Activated CD8-positive, alpha-beta T cell treated with anti-CD3 and anti-CD28 coated beads for 36 hours (primary cell): ENCODE data around the gene ATP2C2. TPM values are rescaled to one million over a fixed set of nuclear protein-coding genes. Genes with fewer than 3 reads are reported as not detected.

Source experiments
- ATAC-seq: fragments of 200-7000 bp; cut with Tn5 transposase; one replicate; pipeline ENCODE4 v1.10.0; 2021; ENCODE audit warnings: mild to moderate bottlenecking, moderate library complexity
- CTCF ChIA-PET: fragments of 350-600 bp; sonication (Branson Sonifier 250); formaldehyde crosslinking; loops from one replicate; lab custom pipeline; 2021; ENCODE audit warnings: antibody characterized with exemption; lab: Charles Lee
- POLR2A ChIA-PET: fragments of 350-600 bp; sonication (Branson Sonifier 250); formaldehyde crosslinking; loops from one replicate; lab custom pipeline; 2021; ENCODE audit warnings: antibody characterized with exemption; lab: Charles Lee
- DNase-seq: peaks from one replicate; pipeline ENCODE4 v3.0.0-alpha.2; 2020
- H3K27ac Mint-ChIP-seq: one replicate; pipeline ENCODE4 v1.8.0; 2021; ENCODE audit warnings: mild to moderate bottlenecking, mixed read lengths
- H3K27me3 Mint-ChIP-seq: one replicate; pipeline ENCODE4 v1.8.0; 2021; ENCODE audit warnings: mixed read lengths
- H3K36me3 Mint-ChIP-seq: one replicate; pipeline ENCODE4 v1.8.0; 2021; ENCODE audit warnings: low read depth, mixed read lengths
- H3K4me1 Mint-ChIP-seq: one replicate; pipeline ENCODE4 v1.8.0; 2021; ENCODE audit warnings: low read depth, mixed read lengths
- H3K4me3 Mint-ChIP-seq: one replicate; pipeline ENCODE4 v1.8.0; 2021; ENCODE audit warnings: mild to moderate bottlenecking, moderate library complexity, mixed read lengths
- H3K9me3 Mint-ChIP-seq: one replicate; pipeline ENCODE4 v1.8.0; 2021; ENCODE audit warnings: mixed read lengths
- CTCF ChIP-seq: fragments of 200-600 bp; IDR thresholded peaks from one replicate; pipeline ENCODE4 v1.8.0; 2022; ENCODE audit warnings: antibody characterized with exemption, mild to moderate bottlenecking
- intact Hi-C: fragments of 100-400 bp; cut with micrococcal nuclease; formaldehyde crosslinking; loops from one replicate; pipeline ENCODE4 v1.10.0; 2022
- total RNA-seq, 2 experiments: library from RNA; stranded (reverse); gene quantifications; one replicate each; pipeline ENCODE4 v1.2.3, GENCODE V29; 2021

ATP2C2 gene
- total RNA-seq, 2 experiments from 2014 or later, result not detected

- ATAC-seq (no peak), DNase-seq (no peak)
- H3K27me3 Mint-ChIP-seq, result peaks cover 6% of the 10 kb centered on the region
- intact Hi-C loops, result no loop called here
- H3K27ac Mint-ChIP-seq, result peak overlapping the region; percentile 84
- H3K36me3 Mint-ChIP-seq, result no peaks in the 10 kb centered on the region
- ChIA-PET POLR2A (no interaction called here), CTCF (no interaction called here)
- H3K4me3 Mint-ChIP-seq, result no peak overlapping the region
- no peaks in the 10 kb centered on the region for H3K9me3 Mint-ChIP-seq
- TF ChIP-seq CTCF, result no peak
- peaks cover 31% of the 10 kb centered on the region for H3K4me1 Mint-ChIP-seq
These were observed 9.0 kb upstream of the ATP2C2 start for GRCh38 chr16:84359326-84359725.

DNA sequence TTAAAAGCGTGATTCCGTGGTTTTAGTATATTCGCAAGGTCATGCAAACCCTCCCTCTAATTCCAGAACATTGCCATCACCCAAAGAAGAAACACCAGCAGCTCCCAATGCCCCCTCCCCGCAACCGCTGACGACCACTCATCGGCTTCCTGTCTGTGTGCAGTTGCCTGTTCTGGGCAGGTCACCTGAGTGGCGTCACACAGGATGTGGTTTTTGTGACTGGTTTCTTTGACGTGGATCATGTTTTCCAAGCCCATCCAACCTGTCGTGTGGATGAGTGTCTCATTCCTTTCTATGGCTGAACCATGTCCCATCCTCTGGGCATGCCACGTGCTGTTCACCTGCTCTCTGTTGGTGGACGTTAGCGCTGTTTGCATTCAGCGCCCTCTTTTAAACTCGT is 8.2 kb upstream of the ATP2C2 start:
- ChIA-PET CTCF (no interaction called here), POLR2A (no interaction called here)
- H3K4me1 Mint-ChIP-seq, result peaks cover 31% of the 10 kb centered on the region
- no peaks in the 10 kb centered on the region for H3K9me3 Mint-ChIP-seq
- peak; percentile 87 for DNase-seq
- no peak for TF ChIP-seq CTCF
- peak; percentile 81 for ATAC-seq
- no peaks in the 10 kb centered on the region for H3K36me3 Mint-ChIP-seq
- H3K4me3 Mint-ChIP-seq, result peak overlapping the region; percentile 39
- peak overlapping the region; percentile 84 for H3K27ac Mint-ChIP-seq
- intact Hi-C loops, result no loop called here
- H3K27me3 Mint-ChIP-seq, result peaks cover 8% of the 10 kb centered on the region

GRCh38 chr16:84360748-84361147 is 7.6 kb upstream of the ATP2C2 start:
- CTCF ChIA-PET, result no interaction called here
- H3K27ac Mint-ChIP-seq, result peak overlapping the region; percentile 84

DNA sequence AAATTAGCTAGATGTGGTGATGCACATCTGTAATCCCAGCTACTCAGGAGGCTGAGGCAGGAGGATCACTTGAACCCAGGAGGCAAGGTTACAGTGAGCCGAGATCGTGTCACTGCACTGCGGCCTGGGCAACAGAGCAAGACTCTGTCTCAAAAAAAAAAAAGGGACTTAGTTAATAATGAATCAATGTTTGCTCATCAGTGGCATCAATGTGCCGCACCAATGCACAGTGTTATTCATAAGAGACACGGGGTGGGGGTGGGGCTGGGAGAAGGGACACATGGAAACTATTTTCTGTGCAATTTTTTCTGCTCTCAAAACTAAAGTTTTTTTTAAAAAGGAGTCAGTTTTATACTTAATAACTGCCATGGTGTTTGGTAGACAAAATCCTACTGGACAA is 6.8 kb upstream of the ATP2C2 start:
- Mint-ChIP-seq H3K4me3 (no peak overlapping the region), H3K36me3 (no peaks in the 10 kb centered on the region), H3K27me3 (peaks cover 12% of the 10 kb centered on the region), H3K4me1 (peaks cover 31% of the 10 kb centered on the region), H3K9me3 (no peaks in the 10 kb centered on the region), H3K27ac (no peak overlapping the region)
- no peak for TF ChIP-seq CTCF
- no peak for ATAC-seq
- no peak for DNase-seq
- ChIA-PET CTCF (no interaction called here), POLR2A (no interaction called here)
- intact Hi-C loops, result no loop called here

More at GRCh38 chr16:84360748-84361147, 7.6 kb upstream of the ATP2C2 start:
- no peak overlapping the region for H3K4me3 Mint-ChIP-seq
- H3K27me3 Mint-ChIP-seq, result peaks cover 8% of the 10 kb centered on the region
- ATAC-seq, result peak; percentile 13
- intact Hi-C loops, result no loop called here
- no peaks in the 10 kb centered on the region for H3K36me3 Mint-ChIP-seq
- peaks cover 31% of the 10 kb centered on the region for H3K4me1 Mint-ChIP-seq
- POLR2A ChIA-PET, result no interaction called here
- DNase-seq, result no peak
- no peak for TF ChIP-seq CTCF
- no peaks in the 10 kb centered on the region for H3K9me3 Mint-ChIP-seq

DNA sequence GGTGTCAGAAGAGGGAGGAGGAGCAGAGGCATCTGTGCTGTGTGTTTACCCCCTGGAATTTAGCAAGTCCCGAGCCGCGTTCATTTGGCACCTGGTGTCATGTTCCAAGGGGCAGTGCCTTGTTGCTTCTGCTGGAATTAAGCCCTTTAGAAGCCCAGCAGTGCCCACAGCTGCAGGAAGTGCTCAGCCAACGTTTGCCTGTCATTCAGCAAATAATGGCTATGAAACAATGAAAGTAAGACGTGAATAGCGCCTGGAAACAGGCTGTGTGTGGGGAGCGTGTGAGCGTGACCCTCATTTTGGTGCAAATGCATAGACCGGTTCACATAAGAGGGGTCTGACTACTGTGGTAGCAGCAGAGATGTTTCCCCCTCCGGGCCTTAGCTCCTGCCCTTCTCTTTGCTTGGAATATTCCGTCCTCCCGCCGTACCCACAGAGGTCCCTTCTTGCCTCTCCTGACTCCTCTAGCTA is 5.8 kb upstream of the ATP2C2 start:
- no peak for TF ChIP-seq CTCF

More for the DNA sequence above, 5.8 kb upstream of the ATP2C2 start:
- POLR2A ChIA-PET, result no interaction called here
- intact Hi-C loops, result no loop called here
- peaks cover 21% of the 10 kb centered on the region for H3K27me3 Mint-ChIP-seq
- H3K4me1 Mint-ChIP-seq, result peaks cover 28% of the 10 kb centered on the region
- no peaks in the 10 kb centered on the region for H3K36me3 Mint-ChIP-seq
- CTCF ChIA-PET, result no interaction called here
- no peak overlapping the region for H3K27ac Mint-ChIP-seq
- ATAC-seq, result no peak
- H3K9me3 Mint-ChIP-seq, result no peaks in the 10 kb centered on the region
- DNase-seq, result no peak
- no peak overlapping the region for H3K4me3 Mint-ChIP-seq
